Panc1 (cell line): ENCODE data around the gene SECISBP2. TPM values are rescaled to one million over a fixed set of nuclear protein-coding genes. Genes with fewer than 3 reads are reported as not detected.

Source experiments
- ATAC-seq: fragments of 200-7000 bp; cut with Tn5 transposase; 2 replicates; pipeline ENCODE4 v1.9.1; 2020; ENCODE audit warnings: mild to moderate bottlenecking, moderate library complexity
- BruUV-seq: library from RNA; stranded (reverse); fragments of 400-500 nt; replicated peaks from 2 replicates; lab custom pipeline; 2021; lab: Mats Ljungman, UMichigan
- CTCF ChIA-PET: fragments of 300-600 bp; sonication (Branson Sonifier 250); formaldehyde crosslinking; loops from one replicate; lab custom pipeline; 2022; ENCODE audit warnings: antibody characterized with exemption; lab: Charles Lee
- POLR2A ChIA-PET: fragments of 300-600 bp; sonication (Branson Sonifier 250); formaldehyde crosslinking; loops from one replicate; lab custom pipeline; 2022; ENCODE audit warnings: antibody characterized with exemption; lab: Charles Lee
- DNase-seq: peaks from one replicate; pipeline ENCODE4 v3.0.0-alpha.2; 2010; ENCODE audit warnings: low read depth, low spot score
- H3K27ac ChIP-seq: 2 replicates; pipeline ENCODE4 v1.5.1; 2011; ENCODE audit warnings: mild to moderate bottlenecking, low read length, inconsistent platforms
- H3K27me3 ChIP-seq: fragments of 200-500 bp; sonication (Bioruptor generic); 2 replicates; pipeline ENCODE4 v1.6.0; 2014; ENCODE audit warnings: low read length, inconsistent platforms; ENCODE audit not compliant: control insufficient read depth, insufficient read depth
- H3K36me3 ChIP-seq: fragments of 200-500 bp; sonication (Bioruptor generic); 2 replicates; pipeline ENCODE4 v1.5.1; 2014; ENCODE audit warnings: inconsistent platforms, mild to moderate bottlenecking, low read length, moderate library complexity; ENCODE audit not compliant: control insufficient read depth, insufficient read depth
- H3K4me1 ChIP-seq: 2 replicates; pipeline ENCODE4 v1.5.1; 2011; ENCODE audit warnings: inconsistent platforms, mild to moderate bottlenecking, low read length, moderate library complexity; ENCODE audit not compliant: control insufficient read depth, insufficient read depth
- H3K4me3 ChIP-seq, 2 experiments: 2 replicates each; pipeline ENCODE4 v1.5.1; 2011 to 2012; ENCODE audit warnings: low read depth in 2 of 2, low read length in 2 of 2, mild to moderate bottlenecking in 2 of 2, inconsistent platforms in 1 of 2, moderate library complexity in 1 of 2
- H3K9me3 ChIP-seq: fragments of 200-500 bp; sonication (Bioruptor generic); 2 replicates; pipeline ENCODE4 v1.5.1; 2014; ENCODE audit warnings: low read depth, mild to moderate bottlenecking, inconsistent platforms, low read length, moderate library complexity; ENCODE audit not compliant: control insufficient read depth, insufficient read depth
- POLR2AphosphoS5 ChIP-seq: IDR thresholded peaks from 2 replicates; pipeline ENCODE4 v1.6.1; 2012; ENCODE audit warnings: mild to moderate bottlenecking, low read depth, low read length, moderate library complexity
- SIN3A ChIP-seq: IDR thresholded peaks from 2 replicates; pipeline ENCODE4 v1.6.1; 2012; ENCODE audit warnings: low read depth, mild to moderate bottlenecking, low read length, moderate library complexity, borderline replicate concordance; ENCODE audit not compliant: insufficient read depth
- TCF7L2 ChIP-seq: IDR thresholded peaks from 2 replicates; pipeline ENCODE4 v1.6.1; 2011; ENCODE audit warnings: mild to moderate bottlenecking, low read depth, low read length, inconsistent platforms
- in situ Hi-C: cut with HindIII; loops from 2 replicates; pipeline ENCODE4 v1.10.0; 2016; ENCODE audit warnings: low sequenced_read_pairs, low pct_unique_long_range_greater_than_20kb
- intact Hi-C: fragments of 100-400 bp; cut with micrococcal nuclease; formaldehyde crosslinking; loops from one replicate; pipeline ENCODE4 v1.10.0; 2022; ENCODE audit not compliant: unreplicated experiment
- total RNA-seq: library from RNA; stranded (reverse); gene quantifications from one replicate; pipeline ENCODE4 v1.2.1, GENCODE V29; 2021; ENCODE audit not compliant: unreplicated experiment
- TF ChIP-seq, protein P1 (sequence below): fragments of 450-650 bp; IDR thresholded peaks from 2 replicates; pipeline ENCODE4 v1.5.1; 2017; ENCODE audit warnings: mild to moderate bottlenecking
- TF ChIP-seq, protein P2 (sequence below), 2 experiments: IDR thresholded peaks; 2 replicates each; pipeline ENCODE4 v1.6.1; 2011 to 2012; ENCODE audit warnings: low read depth in 2 of 2, control low read depth in 1 of 2, low read length in 1 of 2, mild to moderate bottlenecking in 1 of 2, moderate library complexity in 1 of 2; ENCODE audit not compliant: insufficient read depth in 1 of 2

Gene SECISBP2
- total RNA-seq, 1 experiment from 2014 or later: 17.7 TPM

GRCh38 chr9:89367726-89368437 lies 49.6 kb downstream of the SECISBP2 start:
- Histone ChIP-seq H3K27me3 (no peaks in the 10 kb centered on the region), H3K9me3 (no peaks in the 10 kb centered on the region), H3K27ac (no peak overlapping the region), H3K4me3 (no peak overlapping the region), H3K36me3 (no peaks in the 10 kb centered on the region), H3K4me1 (no peaks in the 10 kb centered on the region)
- intact Hi-C loops (no loop called here), in situ Hi-C loops (no loop called here)
- ChIA-PET CTCF (no interaction called here), POLR2A (no interaction called here)
- no peak for ATAC-seq
- DNase-seq: no peak
- no TSS peak for BruUV-seq
- TF ChIP-seq, protein P1, sequence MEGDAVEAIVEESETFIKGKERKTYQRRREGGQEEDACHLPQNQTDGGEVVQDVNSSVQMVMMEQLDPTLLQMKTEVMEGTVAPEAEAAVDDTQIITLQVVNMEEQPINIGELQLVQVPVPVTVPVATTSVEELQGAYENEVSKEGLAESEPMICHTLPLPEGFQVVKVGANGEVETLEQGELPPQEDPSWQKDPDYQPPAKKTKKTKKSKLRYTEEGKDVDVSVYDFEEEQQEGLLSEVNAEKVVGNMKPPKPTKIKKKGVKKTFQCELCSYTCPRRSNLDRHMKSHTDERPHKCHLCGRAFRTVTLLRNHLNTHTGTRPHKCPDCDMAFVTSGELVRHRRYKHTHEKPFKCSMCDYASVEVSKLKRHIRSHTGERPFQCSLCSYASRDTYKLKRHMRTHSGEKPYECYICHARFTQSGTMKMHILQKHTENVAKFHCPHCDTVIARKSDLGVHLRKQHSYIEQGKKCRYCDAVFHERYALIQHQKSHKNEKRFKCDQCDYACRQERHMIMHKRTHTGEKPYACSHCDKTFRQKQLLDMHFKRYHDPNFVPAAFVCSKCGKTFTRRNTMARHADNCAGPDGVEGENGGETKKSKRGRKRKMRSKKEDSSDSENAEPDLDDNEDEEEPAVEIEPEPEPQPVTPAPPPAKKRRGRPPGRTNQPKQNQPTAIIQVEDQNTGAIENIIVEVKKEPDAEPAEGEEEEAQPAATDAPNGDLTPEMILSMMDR: no peak
- TF ChIP-seq TCF7L2 (no peak), POLR2AphosphoS5 (no peak), SIN3A (no peak)
- TF ChIP-seq, protein P2, sequence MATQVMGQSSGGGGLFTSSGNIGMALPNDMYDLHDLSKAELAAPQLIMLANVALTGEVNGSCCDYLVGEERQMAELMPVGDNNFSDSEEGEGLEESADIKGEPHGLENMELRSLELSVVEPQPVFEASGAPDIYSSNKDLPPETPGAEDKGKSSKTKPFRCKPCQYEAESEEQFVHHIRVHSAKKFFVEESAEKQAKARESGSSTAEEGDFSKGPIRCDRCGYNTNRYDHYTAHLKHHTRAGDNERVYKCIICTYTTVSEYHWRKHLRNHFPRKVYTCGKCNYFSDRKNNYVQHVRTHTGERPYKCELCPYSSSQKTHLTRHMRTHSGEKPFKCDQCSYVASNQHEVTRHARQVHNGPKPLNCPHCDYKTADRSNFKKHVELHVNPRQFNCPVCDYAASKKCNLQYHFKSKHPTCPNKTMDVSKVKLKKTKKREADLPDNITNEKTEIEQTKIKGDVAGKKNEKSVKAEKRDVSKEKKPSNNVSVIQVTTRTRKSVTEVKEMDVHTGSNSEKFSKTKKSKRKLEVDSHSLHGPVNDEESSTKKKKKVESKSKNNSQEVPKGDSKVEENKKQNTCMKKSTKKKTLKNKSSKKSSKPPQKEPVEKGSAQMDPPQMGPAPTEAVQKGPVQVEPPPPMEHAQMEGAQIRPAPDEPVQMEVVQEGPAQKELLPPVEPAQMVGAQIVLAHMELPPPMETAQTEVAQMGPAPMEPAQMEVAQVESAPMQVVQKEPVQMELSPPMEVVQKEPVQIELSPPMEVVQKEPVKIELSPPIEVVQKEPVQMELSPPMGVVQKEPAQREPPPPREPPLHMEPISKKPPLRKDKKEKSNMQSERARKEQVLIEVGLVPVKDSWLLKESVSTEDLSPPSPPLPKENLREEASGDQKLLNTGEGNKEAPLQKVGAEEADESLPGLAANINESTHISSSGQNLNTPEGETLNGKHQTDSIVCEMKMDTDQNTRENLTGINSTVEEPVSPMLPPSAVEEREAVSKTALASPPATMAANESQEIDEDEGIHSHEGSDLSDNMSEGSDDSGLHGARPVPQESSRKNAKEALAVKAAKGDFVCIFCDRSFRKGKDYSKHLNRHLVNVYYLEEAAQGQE (IDR thresholded peaks at IDR 0.05; ENCODE audit: insufficient read depth in 1 of 2, low read depth in 2 of 2, low read length in 1 of 2): no peak

GRCh38 chr9:89368550-89368949 lies 50.2 kb downstream of the SECISBP2 start:
- DNase-seq (no peak), ATAC-seq (no peak)
- TF ChIP-seq, protein P2 (IDR thresholded peaks at IDR 0.05; ENCODE audit: insufficient read depth in 1 of 2, low read depth in 2 of 2, low read length in 1 of 2): no peak
- TF ChIP-seq SIN3A (no peak), POLR2AphosphoS5 (no peak), TCF7L2 (no peak)
- TF ChIP-seq, protein P1: no peak
- Histone ChIP-seq H3K4me3 (no peak overlapping the region), H3K27ac (no peak overlapping the region), H3K4me1 (no peaks in the 10 kb centered on the region), H3K27me3 (no peaks in the 10 kb centered on the region), H3K9me3 (no peaks in the 10 kb centered on the region), H3K36me3 (no peaks in the 10 kb centered on the region)
- in situ Hi-C loops: no loop called here
- intact Hi-C loops: no loop called here
- ChIA-PET POLR2A (no interaction called here), CTCF (no interaction called here)
- no TSS peak for BruUV-seq
